Activated naive CD4-positive, alpha-beta T cell treated with anti-CD3 and anti-CD28 coated beads, Interleukin-2, amount 50 U/mL, for 24 hours (primary cell): Measurements from ENCODE around the gene ASAP2.

Experiments
- H3K27ac Mint-ChIP-seq: one replicate; pipeline ENCODE4 v1.8.0; 2021; ENCODE audit warnings: mild to moderate bottlenecking, mixed read lengths
- H3K27me3 Mint-ChIP-seq: one replicate; pipeline ENCODE4 v1.8.0; 2021; ENCODE audit warnings: mixed read lengths
- H3K36me3 Mint-ChIP-seq: one replicate; pipeline ENCODE4 v1.8.0; 2021; ENCODE audit warnings: mixed read lengths
- H3K4me1 Mint-ChIP-seq: one replicate; pipeline ENCODE4 v1.8.0; 2021; ENCODE audit warnings: mixed read lengths
- H3K4me3 Mint-ChIP-seq: one replicate; pipeline ENCODE4 v1.8.0; 2021; ENCODE audit warnings: mild to moderate bottlenecking, mixed read lengths
- H3K9me3 Mint-ChIP-seq: one replicate; pipeline ENCODE4 v1.8.0; 2021; ENCODE audit warnings: mixed read lengths

ASAP2 gene

GRCh38 chr2:9247786-9248185, 41.2 kb downstream of the ASAP2 start:
- Mint-ChIP-seq H3K4me1 (no peaks in the 10 kb centered on the region), H3K9me3 (no peaks in the 10 kb centered on the region), H3K4me3 (no peak overlapping the region), H3K27me3 (peaks cover 3% of the 10 kb centered on the region), H3K27ac (no peak overlapping the region), H3K36me3 (no peaks in the 10 kb centered on the region)

- Mint-ChIP-seq H3K27me3 (peaks cover 3% of the 10 kb centered on the region), H3K4me1 (no peaks in the 10 kb centered on the region), H3K27ac (no peak overlapping the region), H3K36me3 (no peaks in the 10 kb centered on the region), H3K4me3 (no peak overlapping the region), H3K9me3 (no peaks in the 10 kb centered on the region)
Measured at GRCh38 chr2:9248363-9248762, 41.8 kb downstream of the ASAP2 start.

DNA sequence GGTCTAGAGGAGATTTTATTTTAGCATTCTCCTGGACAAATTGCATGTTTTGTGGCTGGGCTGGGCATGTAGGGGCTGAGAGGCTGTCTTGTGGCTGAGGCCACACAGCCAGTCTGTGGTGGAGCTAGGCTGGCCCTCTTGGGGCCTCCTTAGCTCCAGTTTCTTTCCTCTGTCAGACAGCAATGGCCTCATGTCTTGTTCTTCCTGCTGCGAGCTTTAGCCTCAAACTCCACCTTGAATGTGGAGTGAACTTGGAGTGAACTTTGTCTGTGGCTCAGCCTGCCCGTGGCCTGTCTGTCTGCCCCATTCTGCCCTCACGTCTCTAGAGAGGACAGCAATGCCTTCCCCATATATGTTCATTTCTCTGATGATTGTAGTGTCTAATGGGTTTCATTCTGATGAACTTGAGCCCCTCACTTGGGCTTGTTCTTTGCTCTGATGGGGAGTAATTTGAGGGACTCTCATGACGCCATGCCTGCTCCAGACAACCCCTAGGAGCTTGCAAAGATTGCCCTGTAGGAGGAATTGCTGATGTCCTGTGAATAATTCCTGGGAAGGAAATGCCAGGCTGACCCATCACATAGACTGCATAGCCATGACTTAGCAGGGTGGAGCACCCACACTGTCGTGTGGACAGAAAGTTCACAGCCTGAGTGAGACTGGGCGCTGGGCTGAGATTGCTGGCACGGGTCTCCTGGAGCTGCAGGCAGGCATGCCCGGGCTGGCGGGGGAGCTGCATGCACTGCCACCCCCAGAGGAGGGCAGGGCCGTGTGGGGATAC, 42.6 kb downstream of the ASAP2 start:
- no peak overlapping the region for H3K27ac Mint-ChIP-seq

GRCh38 chr2:9250091-9250490, 43.5 kb downstream of the ASAP2 start:
- Mint-ChIP-seq H3K9me3 (no peaks in the 10 kb centered on the region), H3K27ac (no peak overlapping the region), H3K4me3 (no peak overlapping the region), H3K4me1 (no peaks in the 10 kb centered on the region), H3K27me3 (peaks cover 3% of the 10 kb centered on the region), H3K36me3 (no peaks in the 10 kb centered on the region)

More for the DNA sequence above, 42.6 kb downstream of the ASAP2 start:
- H3K27me3 Mint-ChIP-seq = peaks cover 3% of the 10 kb centered on the region
- no peak overlapping the region for H3K4me3 Mint-ChIP-seq
- H3K36me3 Mint-ChIP-seq = no peaks in the 10 kb centered on the region
- H3K4me1 Mint-ChIP-seq = no peaks in the 10 kb centered on the region
- no peaks in the 10 kb centered on the region for H3K9me3 Mint-ChIP-seq

DNA sequence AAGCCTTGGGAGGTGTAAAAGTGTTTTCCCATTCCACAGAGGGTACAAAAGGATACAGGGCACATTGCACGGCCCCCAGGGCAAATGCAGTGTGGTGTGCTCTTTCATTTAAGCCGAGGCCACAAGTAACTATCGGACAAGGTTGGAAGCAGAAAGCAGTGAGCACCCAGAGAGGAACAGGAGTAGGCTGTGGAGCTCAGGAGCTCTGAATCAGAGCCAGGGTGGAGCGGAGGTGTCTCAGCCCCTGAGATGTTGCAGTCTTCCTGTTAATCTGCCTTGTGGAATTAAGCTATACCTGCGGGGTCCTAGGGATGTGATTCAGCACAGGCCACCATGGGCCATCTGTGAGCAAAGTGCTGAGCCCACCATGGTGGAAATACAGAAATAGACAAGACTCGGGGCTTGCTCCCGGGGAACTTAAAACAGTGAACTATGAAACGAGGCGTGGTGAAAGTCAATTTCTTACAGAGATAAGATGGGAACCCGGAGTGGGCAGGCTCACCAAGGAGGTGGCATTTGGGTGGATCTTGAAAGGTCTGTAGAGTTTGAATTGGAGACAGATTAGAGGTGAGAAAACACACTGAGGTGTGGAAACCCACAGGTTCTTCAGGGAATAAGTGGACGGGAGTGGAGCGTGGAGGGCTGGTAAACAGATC, 44.0 kb downstream of the ASAP2 start:
- H3K27me3 Mint-ChIP-seq = peaks cover 3% of the 10 kb centered on the region
- H3K9me3 Mint-ChIP-seq = no peaks in the 10 kb centered on the region
- no peaks in the 10 kb centered on the region for H3K36me3 Mint-ChIP-seq
- H3K4me3 Mint-ChIP-seq = no peak overlapping the region
- H3K4me1 Mint-ChIP-seq = no peaks in the 10 kb centered on the region
- H3K27ac Mint-ChIP-seq = no peak overlapping the region

DNA sequence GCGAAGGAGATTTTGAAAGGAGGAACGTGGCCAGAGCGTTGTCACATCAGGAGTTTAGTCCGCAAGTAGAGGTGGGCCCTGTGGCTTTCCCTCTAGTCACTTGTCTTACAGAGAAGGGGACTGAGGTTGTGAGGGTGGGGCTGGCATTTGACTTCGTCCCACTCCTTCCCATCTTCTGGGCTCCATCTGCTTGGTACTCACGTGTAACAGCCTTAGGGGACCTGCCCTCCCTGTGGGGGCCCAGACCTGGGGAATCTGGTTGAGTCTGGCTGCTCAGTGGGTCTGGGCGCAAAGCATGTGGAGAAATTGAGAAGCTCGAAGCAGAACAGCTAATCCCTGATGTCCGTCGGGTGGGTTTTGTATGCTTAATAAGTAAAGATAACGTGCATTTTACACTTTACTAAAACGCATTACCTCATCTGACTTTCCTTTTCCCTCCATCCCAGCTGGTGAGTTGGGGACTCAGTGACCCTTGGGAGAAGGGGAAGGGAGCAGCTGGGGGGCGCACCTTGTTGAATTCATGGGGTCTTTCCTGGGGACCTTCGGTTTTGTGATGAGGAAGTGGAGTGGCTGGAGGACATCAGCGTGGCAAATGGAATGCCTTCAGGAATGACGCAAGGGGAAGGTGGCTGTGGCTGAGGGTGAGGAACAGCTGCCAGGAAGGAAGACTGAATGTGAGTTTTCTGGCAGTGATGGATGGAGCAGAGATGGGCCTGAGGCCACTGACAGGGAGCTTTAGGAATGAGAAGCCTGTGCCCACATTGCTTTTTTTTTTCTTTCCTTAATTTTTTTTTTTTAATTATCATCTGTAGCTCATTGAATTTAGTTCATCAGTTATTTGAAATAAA, 44.8 kb downstream of the ASAP2 start:
- H3K4me1 Mint-ChIP-seq = no peaks in the 10 kb centered on the region
- no peaks in the 10 kb centered on the region for H3K36me3 Mint-ChIP-seq
- H3K4me3 Mint-ChIP-seq = no peak overlapping the region
- peak overlapping the region; percentile 5 for H3K27ac Mint-ChIP-seq
- peaks cover 3% of the 10 kb centered on the region for H3K27me3 Mint-ChIP-seq
- no peaks in the 10 kb centered on the region for H3K9me3 Mint-ChIP-seq

DNA sequence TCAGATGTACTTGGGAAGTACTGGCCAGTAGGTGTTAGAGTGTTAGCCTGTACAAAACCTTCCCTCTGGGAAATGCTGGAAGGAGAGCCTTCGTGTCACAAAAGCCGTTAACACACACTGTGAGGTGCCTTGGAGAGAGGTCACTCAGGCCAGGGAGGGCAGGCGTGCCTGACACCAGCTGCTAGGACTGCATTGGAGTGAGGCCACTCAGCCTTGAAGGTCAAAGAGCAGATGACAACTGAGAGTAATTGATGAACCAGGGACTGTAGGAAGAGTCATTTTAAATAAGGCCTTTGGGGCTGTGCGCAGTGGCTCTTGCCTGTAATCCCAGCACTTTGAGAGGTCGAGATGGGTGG, 45.4 kb downstream of the ASAP2 start:
- no peaks in the 10 kb centered on the region for H3K4me1 Mint-ChIP-seq
- no peak overlapping the region for H3K4me3 Mint-ChIP-seq
- no peaks in the 10 kb centered on the region for H3K9me3 Mint-ChIP-seq
- H3K36me3 Mint-ChIP-seq = no peaks in the 10 kb centered on the region
- H3K27ac Mint-ChIP-seq = peak overlapping the region; percentile 5
- H3K27me3 Mint-ChIP-seq = peaks cover 3% of the 10 kb centered on the region

GRCh38 chr2:9255416-9255815, 48.8 kb downstream of the ASAP2 start:
- H3K36me3 Mint-ChIP-seq = no peaks in the 10 kb centered on the region
- no peak overlapping the region for H3K4me3 Mint-ChIP-seq
- peaks cover 3% of the 10 kb centered on the region for H3K27me3 Mint-ChIP-seq
- no peaks in the 10 kb centered on the region for H3K4me1 Mint-ChIP-seq
- H3K27ac Mint-ChIP-seq = no peak overlapping the region
- no peaks in the 10 kb centered on the region for H3K9me3 Mint-ChIP-seq

- Mint-ChIP-seq H3K27me3 (no peaks in the 10 kb centered on the region), H3K27ac (no peak overlapping the region)
Measured at GRCh38 chr2:9256147-9256546, 49.5 kb downstream of the ASAP2 start.

DNA sequence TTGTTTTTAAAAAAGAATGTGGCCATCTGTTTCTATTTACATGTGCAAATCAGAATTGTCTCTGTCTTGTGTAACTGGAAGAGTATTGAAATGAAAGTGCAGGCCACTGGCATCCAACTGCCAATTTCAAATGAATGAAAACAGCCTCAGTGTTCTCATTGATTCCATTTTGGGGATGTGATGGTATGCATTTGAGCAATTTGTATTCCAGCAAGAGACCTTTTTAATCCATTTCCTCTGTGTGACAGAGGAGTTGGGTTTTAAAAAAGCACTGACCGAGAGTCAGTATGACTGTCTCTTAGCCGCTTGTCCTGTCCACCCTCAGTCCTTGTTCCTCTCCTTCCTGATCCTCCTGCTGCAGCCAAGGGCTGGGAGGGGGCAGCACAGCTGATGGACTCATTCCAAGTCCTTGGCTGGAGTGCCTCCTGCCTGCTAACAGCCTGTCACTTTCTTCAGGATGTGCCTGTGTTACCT, 50.0 kb downstream of the ASAP2 start:
- Mint-ChIP-seq H3K9me3 (no peaks in the 10 kb centered on the region), H3K27me3 (no peaks in the 10 kb centered on the region), H3K27ac (no peak overlapping the region), H3K36me3 (no peaks in the 10 kb centered on the region), H3K4me1 (no peaks in the 10 kb centered on the region), H3K4me3 (no peak overlapping the region)

More at GRCh38 chr2:9256147-9256546, 49.5 kb downstream of the ASAP2 start:
- Mint-ChIP-seq H3K36me3 (no peaks in the 10 kb centered on the region), H3K4me1 (no peaks in the 10 kb centered on the region), H3K4me3 (no peak overlapping the region), H3K9me3 (no peaks in the 10 kb centered on the region)

DNA sequence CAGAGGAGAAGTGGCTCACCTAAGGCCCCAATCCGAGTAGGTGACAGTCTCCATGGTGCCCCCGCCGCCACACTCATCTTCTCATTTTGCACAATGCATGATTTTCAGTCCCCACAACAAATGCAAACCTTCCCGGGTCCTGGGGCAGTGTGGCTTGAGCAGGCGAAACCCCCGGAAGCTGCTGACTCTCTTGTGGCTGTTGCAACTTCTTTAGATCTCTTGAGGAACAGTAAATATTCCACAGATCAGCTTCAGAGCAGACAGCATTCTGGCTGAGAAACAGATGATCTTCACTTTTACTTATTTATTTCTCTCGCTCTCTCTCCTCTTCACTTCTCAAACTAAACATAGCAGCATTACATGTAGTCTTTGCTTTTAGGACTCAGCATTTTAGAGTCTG, 51.9 kb downstream of the ASAP2 start:
- no peaks in the 10 kb centered on the region for H3K36me3 Mint-ChIP-seq
- no peak overlapping the region for H3K27ac Mint-ChIP-seq
- no peaks in the 10 kb centered on the region for H3K4me1 Mint-ChIP-seq
- no peaks in the 10 kb centered on the region for H3K27me3 Mint-ChIP-seq
- no peaks in the 10 kb centered on the region for H3K9me3 Mint-ChIP-seq
- H3K4me3 Mint-ChIP-seq = no peak overlapping the region

- Mint-ChIP-seq H3K4me3 (no peak overlapping the region), H3K27me3 (no peaks in the 10 kb centered on the region), H3K36me3 (no peaks in the 10 kb centered on the region), H3K27ac (no peak overlapping the region), H3K4me1 (no peaks in the 10 kb centered on the region), H3K9me3 (no peaks in the 10 kb centered on the region)
Measured at GRCh38 chr2:9258953-9259399, 52.4 kb downstream of the ASAP2 start.

DNA sequence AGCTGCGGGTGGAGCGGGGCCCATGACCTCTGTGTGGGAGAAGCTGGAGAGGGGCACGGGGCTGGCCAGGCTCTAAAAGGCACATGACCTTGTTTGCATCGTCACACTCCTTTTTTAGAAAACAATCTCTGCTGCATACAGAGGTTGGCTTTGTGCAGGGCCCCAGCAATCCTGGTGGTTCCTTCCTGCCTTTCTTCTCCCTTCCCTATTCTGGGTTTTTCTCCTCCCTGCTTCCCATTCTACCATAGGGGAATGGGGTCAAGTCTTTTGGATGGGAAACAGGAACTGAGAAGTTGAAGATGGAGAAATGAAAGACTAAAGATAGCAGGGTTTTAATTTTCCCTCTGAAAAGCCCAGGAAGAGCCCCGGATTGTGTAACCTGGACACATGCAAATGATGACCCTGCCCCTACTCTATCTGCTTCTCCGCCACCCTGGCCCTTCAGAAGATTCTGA, 53.9 kb downstream of the ASAP2 start:
- H3K27ac Mint-ChIP-seq = no peak overlapping the region
- no peaks in the 10 kb centered on the region for H3K4me1 Mint-ChIP-seq
- H3K4me3 Mint-ChIP-seq = no peak overlapping the region
- no peaks in the 10 kb centered on the region for H3K27me3 Mint-ChIP-seq
- H3K9me3 Mint-ChIP-seq = no peaks in the 10 kb centered on the region
- H3K36me3 Mint-ChIP-seq = no peaks in the 10 kb centered on the region

DNA sequence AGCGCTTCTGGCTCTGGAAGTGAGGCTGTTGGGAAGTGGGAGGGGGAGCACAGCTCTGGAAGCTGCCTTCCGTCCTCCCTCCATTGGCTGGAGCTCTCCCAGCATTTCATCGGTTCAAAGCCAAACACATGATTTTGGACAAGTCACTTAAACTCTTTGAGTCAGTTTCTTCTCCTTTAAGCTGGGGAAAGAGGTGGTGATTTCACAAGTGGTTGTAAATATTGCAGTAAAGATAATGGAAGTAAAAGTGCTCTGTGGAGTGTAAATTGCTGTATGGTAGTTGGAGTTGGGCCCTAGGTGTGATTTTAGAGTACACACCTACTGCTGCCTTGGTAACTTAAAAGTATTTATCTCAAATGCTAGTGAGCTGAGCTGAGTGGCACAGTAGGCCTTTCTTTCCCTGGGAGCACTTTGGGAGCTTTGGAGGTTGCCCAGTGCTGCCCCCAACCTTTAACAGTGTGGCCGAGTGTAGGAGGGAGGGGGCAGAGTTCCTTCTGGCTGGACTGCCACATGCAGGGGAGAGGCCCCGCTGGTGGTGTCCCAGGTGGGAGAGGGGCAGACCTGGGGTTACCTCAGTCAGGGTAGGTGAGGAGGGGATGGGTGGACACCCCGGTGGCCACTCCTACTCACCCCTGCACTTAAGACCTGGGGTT, 54.7 kb downstream of the ASAP2 start:
- H3K27me3 Mint-ChIP-seq = no peaks in the 10 kb centered on the region
- H3K36me3 Mint-ChIP-seq = no peaks in the 10 kb centered on the region
- no peaks in the 10 kb centered on the region for H3K4me1 Mint-ChIP-seq
- no peak overlapping the region for H3K27ac Mint-ChIP-seq
- H3K9me3 Mint-ChIP-seq = no peaks in the 10 kb centered on the region
- no peak overlapping the region for H3K4me3 Mint-ChIP-seq

DNA sequence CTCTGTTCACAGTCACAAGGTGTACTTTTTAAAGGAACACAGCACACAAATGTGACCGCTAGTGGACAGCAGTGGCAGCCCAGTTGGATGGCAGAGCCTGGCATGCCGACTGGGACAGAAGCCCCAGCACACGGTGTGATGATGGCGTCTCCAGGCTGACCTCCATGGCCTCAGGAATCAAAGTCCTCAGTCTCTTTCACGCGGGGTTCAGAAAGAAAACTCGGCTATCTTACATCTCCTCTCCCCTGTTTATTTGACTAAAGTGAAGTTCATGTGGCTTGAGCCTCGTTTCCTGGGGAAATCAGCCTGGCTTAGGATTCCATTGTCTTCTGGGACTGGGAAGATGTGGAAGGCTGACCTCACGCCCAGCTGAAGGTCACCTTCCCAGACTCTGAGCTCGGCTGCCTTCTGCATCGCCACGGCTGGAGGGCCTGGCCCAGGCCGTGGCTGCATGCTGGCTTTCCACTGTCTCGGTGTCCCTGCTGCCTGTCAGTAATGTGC, 56.1 kb downstream of the ASAP2 start:
- H3K9me3 Mint-ChIP-seq = no peaks in the 10 kb centered on the region
- no peak overlapping the region for H3K27ac Mint-ChIP-seq
- no peak overlapping the region for H3K4me3 Mint-ChIP-seq
- no peaks in the 10 kb centered on the region for H3K4me1 Mint-ChIP-seq
- no peaks in the 10 kb centered on the region for H3K27me3 Mint-ChIP-seq
- no peaks in the 10 kb centered on the region for H3K36me3 Mint-ChIP-seq
